ENCODE results near the gene RDH11. TPM values are rescaled to one million over a fixed set of nuclear protein-coding genes. Genes with fewer than 3 reads are reported as not detected.

Gene RDH11
- total RNA-seq, 2 donors from 2014 or later, result 18.3 to 20.8 TPM

DNA sequence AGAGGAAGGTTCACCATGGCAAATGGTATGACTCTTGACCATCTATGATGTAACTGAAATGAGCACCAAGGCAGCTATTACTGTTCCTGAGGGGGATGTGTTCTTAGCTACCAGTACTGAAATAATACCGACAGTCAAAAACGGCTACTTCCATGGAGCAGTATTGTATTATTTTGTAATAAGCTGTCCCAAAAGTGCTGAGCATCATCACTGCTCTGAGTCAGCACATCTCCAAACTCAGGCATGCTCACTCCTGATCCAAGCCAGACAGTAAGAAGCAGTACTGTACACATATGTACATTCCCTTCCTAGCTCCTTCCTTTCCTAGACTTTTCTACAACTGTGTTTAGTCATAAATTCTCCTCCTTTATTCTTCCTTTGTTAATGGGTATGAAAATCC, 29.7 kb downstream of the RDH11 start:
- intact Hi-C loops (cut with DNase I), result loop anchor here in 1 of 2 donors (5.0 to 10.0 kb wide), 2 partner anchors 49 to 141 kb away; partner anchors contain the start of gene ARG2
- peak; percentile 43 to 54 for ATAC-seq
- DNase-seq, result no peak

DNA sequence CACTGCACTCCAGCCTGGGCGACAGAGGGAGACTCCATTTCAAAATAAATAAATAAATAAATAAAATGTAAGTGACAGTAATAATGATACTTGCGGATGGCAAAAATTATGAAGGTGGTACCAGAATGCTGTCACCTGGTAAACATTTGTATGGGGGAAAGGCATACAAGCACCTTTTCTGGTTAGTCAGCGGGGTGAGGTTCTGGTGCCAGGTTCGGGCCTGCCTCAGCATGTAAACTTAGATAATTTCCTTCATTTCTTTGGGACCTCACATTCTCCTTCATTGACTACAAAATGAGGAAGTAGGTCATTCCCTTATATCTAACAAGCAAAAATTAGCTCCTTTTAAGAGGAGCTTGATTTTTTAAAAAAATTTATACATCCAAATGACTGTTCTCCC, 31.9 kb downstream of the RDH11 start:
- intact Hi-C loops (cut with DNase I), result loop anchor here in 1 of 2 donors (10.0 kb wide), 1 partner anchor 139 kb away; no protein-coding TSS in a partner anchor
- ATAC-seq (no peak), DNase-seq (no peak)

DNA sequence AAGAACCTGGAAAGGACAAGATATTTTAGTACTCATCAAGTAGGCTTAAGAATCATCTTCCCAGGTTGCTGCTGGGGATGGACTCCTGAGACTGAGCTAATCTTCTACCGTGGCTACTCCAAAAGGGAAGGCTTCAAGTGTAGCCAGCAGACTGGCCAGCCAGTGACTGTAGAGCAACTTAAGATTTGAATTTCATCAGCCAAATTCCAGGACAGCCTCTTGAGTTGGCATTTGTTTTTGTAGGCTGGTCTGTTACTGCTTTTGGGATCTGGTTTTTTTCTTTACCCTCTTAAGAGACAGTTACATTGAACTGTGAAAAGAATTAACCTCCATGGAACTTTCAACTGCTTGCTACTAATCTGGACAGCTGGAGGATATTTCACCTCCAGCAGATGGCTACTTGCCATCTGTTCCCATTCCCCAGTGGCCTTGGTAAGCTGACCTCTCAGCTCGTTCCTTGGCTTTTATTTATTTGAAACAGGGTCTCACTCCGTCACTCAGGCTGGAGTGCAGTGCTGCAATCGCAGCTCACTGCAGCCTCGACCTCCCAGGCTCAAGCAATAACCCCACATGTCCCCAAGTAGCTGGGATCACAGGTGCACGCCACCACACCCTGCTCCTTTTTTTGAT, 41.8 kb downstream of the RDH11 start:
- peak in 1 of 2 donors; percentile 30 for ATAC-seq

DNA sequence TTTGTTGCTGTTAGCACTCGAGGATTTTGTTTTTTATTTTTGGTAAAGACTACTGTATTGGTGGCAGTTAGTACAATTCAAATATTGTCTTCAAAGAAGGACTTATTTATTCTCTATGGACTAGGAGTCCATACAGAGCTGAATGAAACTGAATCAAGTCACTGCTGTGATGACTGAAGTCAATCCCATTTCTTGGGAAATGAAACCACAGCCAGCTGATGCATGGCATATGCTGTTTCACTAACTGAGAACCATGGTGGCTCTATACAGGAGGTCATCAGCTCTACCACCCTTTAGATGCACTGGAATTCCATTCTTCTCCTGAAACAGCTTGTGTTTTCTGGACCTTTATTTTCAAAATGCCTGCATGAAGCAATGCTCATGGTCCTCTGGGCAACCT, 43.4 kb downstream of the RDH11 start:
- no peak for ATAC-seq
- DNase-seq, result no peak
- intact Hi-C loops (cut with DNase I), result no loop called here

More for the DNA sequence above, 41.8 kb downstream of the RDH11 start:
- intact Hi-C loops (cut with DNase I), result no loop called here
- no peak for DNase-seq

DNA sequence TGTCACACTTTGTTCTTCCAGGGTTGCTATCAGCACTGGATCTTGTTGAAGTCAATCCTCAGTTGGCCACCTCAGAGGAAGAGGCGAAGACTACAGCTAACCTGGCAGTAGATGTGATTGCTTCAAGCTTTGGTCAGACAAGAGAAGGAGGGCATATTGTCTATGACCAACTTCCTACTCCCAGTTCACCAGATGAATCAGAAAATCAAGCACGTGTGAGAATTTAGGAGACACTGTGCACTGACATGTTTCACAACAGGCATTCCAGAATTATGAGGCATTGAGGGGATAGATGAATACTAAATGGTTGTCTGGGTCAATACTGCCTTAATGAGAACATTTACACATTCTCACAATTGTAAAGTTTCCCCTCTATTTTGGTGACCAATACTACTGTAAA, 44.9 kb downstream of the RDH11 start:
- DNase-seq (no peak), ATAC-seq (no peak)
- intact Hi-C loops (cut with DNase I), result no loop called here

DNA sequence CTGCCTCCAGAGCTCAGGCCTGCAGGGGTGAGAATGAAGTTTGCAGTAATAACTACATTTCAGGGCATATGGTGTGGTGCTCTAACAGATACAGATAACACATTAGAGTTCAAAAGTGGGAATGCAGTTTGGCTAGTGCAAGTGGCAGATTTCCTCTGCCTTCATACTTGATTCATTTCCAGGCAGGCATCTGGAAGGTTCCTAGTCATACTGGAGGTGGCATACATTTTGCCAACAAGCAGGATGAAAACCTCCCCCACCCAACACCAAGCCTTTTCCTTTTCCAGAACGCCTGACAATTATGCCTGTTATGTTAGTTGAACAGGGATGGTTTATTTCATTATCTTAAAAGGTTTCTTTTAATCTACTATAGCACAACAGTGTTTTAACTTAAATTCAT, 45.4 kb downstream of the RDH11 start:
- no peak for ATAC-seq
- no peak for DNase-seq
- intact Hi-C loops (cut with DNase I), result no loop called here

DNA sequence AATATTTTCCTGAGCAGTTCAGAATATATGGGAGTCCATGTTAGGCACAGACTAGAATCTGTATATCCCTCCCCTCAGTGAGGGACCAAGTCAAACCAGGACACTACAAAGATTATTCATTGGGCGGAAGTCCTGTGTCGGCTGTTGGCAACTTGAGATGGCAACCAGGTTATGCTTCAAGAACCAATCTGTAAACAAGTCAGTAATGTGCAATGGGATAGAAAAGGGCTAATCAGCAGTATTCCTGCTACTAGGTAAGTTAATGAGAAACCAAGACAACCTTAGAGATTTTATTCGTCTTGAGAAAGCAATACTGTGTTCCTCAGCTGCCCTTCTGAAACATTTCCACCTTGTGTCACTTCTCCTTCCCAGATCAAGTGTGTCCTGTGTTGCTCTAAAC, 49.4 kb downstream of the RDH11 start:
- DNase-seq (no peak), ATAC-seq (no peak)
- intact Hi-C loops (cut with DNase I), result no loop called here

DNA sequence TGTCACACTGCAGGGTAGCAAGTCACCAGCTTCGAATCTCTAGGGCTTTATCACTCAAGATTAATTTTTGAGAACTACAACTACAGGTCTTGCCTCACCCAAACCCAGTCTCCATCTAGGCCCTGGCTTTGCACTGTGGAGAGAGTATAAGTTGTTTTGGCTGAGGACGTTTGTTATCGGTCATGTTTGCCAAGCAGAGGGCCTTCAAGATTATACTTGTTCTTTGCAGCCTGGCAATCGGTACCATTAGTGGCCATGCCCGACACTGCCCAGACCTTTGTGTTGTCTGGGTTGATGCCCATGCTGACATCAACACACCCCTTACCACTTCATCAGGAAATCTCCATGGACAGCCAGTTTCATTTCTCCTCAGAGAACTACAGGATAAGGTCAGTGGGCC, 50.1 kb downstream of the RDH11 start:
- intact Hi-C loops (cut with DNase I), result no loop called here
- ATAC-seq (peak in 1 of 2 donors; percentile 34), DNase-seq (no peak)

DNA sequence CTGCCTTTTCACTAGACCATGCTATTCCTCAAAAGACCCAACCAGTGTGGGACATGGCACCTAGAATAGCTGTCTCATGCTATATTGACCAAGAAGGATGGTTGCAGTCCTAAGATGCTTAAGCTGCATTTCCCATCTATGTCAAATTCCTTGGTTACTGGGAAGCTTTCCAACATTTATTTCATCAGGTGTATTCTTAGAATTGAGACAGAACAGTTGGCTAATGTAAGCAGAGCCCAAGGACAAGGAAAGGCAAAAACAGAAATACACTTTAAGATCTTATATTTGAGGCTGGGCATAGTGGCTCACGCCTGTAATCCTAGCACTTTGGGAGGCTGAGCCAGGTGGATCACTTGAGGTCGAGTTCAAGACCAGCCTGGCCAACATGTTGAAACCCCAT, 51.1 kb downstream of the RDH11 start:
- DNase-seq (no peak), ATAC-seq (peak in 1 of 2 donors; percentile 41)
- intact Hi-C loops (cut with DNase I), result no loop called here

DNA sequence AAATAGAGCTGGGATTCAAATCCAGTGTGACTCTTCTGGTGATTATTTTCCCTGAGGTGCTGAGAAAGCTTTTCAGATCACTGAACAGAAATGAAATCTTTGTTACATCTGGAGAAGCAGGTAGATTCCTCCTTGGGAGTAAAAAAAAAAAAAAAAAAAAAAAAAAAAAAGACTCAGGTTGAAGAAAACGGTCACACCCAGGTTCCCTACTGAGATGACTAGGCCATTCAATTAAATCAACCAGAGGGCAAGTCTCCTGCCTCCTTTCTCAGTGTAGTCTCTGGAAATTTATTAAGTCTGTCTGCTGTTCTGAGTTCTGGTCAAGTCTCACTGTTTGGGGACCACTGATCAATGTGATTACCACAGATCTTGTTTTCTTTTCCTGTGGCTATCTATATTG, 51.9 kb downstream of the RDH11 start:
- intact Hi-C loops (cut with DNase I), result no loop called here
- ATAC-seq, result no peak
- DNase-seq, result no peak

DNA sequence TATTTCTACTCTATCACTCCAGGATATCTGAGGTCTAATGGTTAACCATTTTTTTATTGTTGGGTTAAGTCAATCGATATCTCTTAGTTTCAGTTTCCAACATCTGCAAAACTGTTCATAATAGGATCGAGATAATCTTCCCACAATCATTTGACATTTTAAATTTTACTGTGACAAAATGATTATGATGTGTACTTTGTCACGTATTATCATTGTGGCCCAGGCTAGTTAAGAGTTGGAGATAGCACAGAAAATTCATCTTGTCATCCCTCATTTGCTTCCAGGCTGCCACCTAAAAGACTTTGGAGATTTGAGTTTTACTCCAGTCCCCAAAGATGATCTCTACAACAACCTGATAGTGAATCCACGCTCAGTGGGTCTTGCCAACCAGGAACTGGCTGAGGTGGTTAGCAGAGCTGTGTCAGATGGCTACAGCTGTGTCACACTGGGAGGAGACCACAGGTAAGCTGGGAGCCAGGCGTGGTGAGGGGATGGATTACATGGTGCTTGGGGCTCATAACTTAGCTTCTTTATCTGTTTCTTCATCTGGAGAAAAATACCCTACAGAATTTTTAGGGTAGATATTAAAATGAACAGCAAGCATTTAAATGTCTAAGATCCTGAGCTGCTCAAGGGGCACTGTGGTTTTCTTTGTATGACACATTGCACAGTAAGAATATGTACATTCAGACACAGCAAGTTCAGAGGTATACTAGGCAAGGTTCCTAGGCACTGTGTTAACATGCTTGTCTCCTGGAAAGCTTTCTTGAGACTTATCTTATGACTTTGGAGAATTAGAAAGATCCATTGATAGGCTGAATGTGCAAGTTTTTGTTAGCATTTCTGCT, 53.4 kb downstream of the RDH11 start:
- intact Hi-C loops (cut with DNase I), result no loop called here
- no peak for ATAC-seq
- DNase-seq, result no peak

DNA sequence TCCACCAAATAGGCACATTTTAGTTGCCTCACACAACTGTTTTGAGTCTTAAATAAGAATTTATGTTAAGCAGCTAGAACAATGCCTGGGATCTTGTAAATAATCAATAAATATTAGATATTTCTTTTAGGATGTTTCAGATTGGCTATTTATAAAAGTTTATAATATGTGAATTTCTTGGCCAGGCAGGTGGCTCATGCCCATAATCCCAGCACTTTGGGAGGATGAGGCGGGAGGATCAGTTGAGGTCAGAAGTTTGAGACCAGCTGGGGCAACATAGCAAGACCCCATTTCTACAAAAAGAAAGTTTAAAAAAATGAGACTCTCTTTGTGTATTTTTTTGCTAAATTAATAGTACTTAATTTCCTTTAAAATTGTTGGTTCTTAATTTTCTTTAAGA, 54.1 kb downstream of the RDH11 start:
- ATAC-seq (no peak), DNase-seq (no peak)
- intact Hi-C loops (cut with DNase I), result no loop called here

DNA sequence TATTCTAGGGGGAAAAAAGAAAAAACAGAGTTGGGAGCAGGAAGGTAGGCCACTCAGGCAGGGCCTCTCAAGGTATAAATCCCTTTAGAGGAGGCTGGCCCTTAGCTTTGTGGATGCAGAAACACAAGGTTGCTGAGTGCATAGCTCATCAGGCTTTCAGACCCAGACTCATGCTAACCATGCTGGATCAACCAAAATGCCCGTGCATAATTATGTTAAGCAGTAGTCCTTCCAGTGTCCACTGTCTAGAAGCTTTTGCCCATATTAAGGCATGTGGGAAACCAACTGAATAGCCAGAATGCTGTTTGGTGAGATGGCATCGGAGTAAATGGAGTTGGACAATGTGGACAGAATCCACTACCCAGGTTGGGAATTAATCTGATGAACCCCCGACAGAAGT, 56.9 kb downstream of the RDH11 start:
- no peak for DNase-seq
- no peak for ATAC-seq
- intact Hi-C loops (cut with DNase I), result no loop called here

DNA sequence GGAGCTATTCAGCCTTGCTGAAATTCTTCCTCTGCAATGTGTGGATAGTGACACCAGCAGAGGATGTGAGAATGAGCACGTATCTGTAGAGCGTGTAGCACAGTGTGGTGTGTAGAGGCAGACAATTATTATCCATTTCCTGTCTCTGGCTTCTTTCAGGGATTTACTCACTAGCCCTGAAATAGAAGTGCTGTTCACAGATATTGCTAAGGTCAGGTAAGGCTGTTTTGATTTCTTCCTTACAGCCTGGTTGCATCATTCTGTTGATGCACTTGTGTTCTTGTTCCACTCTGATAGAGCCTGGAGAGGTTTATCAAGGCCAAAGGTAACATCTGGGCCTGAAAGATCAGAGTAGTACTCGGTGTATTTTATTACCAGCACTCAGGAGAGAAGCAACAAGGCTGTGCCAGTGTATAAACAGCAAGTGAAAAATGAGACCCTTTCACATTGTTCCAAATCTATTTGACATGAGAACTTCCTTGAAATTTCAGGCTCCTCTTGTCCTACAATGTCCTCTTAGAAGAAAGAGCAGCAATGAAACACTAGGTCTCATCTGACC, 59.1 kb downstream of the RDH11 start:
- DNase-seq, result no peak
- no peak for ATAC-seq
- intact Hi-C loops (cut with DNase I), result no loop called here

DNA sequence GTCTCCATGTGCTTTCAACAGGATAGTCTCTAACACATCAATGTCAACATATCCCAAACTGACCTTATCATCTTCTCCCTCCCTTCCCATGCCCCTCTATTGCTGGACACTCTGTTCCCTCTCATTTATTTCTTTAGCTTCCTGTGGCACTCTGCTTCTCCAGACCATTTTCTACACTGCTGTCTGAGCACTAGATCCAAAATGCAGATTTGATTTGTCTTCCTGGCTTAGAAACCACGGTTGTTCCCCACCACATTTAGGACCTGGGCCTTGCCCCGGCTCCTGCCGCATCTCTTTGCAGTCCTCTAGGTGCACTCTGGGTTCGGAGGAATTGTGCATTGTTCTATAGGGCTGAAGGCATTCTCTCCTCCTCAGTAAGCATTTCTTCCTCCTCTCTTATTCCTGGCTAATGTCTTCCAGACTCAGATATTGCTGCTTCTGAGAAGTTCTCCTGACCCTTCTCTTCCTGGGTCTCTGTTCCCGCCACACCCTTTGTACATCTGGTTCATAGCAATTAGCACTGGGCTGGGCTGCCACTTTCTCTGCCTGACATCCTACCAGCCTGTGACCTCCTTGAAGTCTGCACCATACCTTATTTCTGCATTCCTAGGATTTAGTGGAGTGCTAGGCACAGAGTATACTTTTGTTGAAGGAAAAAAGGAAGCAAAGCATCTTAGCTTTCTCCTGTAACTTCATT, 62.0 kb downstream of the RDH11 start:
- DNase-seq (no peak), ATAC-seq (no peak)

DNA sequence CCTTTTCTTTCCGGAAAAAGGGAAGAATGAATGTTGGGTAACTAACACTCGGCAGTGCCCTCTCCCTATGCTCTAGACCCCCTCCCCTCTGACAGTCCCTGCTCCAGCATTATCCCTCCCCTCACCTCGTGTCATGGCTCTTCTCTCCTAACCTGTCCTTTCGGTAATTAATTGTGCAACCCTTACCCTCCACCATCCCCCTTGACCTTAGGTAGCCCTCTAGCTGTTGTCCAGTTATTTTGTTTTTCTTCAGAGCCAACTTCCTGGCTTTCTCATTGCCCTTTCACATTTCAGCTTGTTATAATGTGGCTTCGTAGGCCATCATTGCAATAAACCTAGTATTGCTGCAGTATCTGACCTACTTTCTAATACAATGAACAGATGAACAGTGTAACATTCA, 64.6 kb downstream of the RDH11 start:
- intact Hi-C loops (cut with DNase I), result no loop called here
- ATAC-seq (no peak), DNase-seq (no peak)

More for the DNA sequence above, 62.0 kb downstream of the RDH11 start:
- intact Hi-C loops (cut with DNase I), result no loop called here

DNA sequence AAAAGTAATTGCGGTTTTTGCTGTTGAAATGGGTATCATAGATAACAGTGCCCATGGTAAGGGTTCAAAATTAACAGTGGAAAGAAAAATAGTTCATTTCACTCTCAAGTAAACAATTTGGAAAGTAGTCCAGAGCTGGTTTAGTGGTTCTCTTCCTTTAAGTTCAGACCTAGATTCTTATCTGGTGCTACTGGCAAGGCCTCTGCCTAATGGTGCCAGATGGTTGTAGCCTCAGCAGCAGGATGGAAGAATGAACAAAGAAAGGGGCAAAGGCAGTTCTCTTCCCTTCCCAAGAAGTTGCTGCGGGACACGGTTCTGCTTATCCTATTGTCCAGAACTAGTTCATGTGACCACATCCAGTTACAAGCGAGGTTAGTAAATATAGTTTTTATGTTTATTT, 65.4 kb downstream of the RDH11 start:
- ATAC-seq, result no peak
- no peak for DNase-seq
- intact Hi-C loops (cut with DNase I), result no loop called here

DNA sequence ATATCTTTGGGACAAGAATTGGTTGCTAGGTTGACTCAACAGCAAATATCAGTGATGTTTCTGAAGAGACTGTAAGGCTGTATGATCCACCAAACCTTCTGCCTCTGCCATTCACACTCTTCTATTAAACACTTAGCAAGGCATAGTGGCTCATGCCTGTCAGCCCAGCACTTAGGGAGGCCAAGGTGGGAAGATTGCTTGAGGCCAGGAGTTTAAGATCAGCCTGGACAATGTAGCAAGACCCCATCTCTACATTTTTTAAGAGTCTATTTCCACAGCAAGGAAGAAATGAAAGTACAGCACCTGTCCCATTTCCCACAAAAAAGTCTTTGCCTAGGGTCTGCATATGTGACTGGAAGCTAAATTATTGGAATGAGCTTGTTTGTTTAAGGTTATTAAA, 68.0 kb downstream of the RDH11 start:
- DNase-seq (no peak), ATAC-seq (no peak)
- intact Hi-C loops (cut with DNase I), result no loop called here
